ENCODE data around the gene HOXD10.

DNA sequence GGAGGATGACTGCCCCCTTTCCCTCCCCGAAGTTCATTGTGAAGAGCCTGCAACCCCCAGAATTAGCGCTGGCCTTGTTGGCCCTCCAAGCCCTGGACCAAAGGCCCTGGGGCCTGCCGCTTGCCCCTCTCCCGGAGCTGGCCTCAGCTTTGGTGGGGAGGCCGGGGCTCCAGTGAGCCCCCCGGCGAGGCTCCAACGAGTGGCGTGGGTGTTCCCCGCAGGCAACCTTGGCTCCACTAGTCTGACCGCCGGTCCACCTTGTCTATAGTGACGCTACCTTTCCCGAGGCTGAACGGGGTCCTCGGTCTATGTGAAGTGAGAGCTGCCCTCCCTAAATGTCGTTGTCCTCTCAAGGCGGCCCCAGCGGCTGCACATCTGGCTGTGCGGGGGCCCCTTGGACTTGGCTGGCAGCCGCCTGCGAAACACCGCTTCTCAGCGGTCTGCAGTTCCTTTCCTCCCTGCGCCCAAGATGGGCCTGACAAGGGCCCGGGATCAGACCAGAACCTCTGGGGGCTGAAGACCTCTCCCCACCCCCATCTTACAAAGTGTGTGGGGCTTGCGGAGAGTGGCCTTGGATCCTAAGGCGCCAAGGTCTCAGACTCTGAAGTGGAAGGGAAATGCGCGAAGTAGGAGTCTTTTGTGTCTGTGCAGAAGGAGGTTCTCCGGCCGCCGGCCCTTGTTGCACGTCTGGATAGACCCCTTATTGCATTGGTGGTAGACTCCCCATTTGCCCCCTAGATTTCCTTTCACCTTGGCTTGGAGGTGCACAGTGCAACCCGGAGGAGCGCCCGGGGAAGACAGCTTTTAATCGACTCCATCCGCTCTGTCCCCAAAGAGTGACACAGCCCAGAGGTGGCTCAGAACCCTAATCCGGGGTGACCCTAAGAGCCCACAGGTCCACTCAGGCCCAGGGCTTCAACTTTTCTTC, 3.9 kb upstream of the HOXD10 start:
- TF ChIP-seq POLR2A (IDR thresholded peaks at IDR 0.05; ENCODE audit: low read depth, low read length): no peak
- no peak for TF ChIP-seq TAF1 (IDR thresholded peaks at IDR 0.05; ENCODE audit: borderline replicate concordance, low read depth, low read length)

Measured in GM12892 (cell line).